GM10248 (cell line): ENCODE results near the gene SMAD3.

ENCODE experiments used
- CTCF ChIA-PET: fragments of 300-600 bp; sonication (Branson Sonifier 250); formaldehyde crosslinking; extraction: SDS; loops from one replicate; lab custom pipeline; 2021; ENCODE audit warnings: antibody characterized with exemption; lab: Yijun Ruan, JAX
- POLR2A ChIA-PET: fragments of 350-650 bp; sonication (Branson Sonifier 250); formaldehyde crosslinking; extraction: SDS; loops from one replicate; lab custom pipeline; 2020; ENCODE audit warnings: antibody characterized with exemption; lab: Yijun Ruan, JAX
- DNase-seq: peaks from one replicate; pipeline ENCODE4 v3.0.0; 2012; ENCODE audit errors: extremely low spot score
- TF ChIP-seq, protein P1 (sequence below): IDR thresholded peaks from 2 replicates; pipeline ENCODE4 v1.5.1; 2012; ENCODE audit warnings: mild to moderate bottlenecking, low read depth; ENCODE audit errors: extremely low read depth, missing control alignments, control extremely low read depth

The SMAD3 gene

DNA sequence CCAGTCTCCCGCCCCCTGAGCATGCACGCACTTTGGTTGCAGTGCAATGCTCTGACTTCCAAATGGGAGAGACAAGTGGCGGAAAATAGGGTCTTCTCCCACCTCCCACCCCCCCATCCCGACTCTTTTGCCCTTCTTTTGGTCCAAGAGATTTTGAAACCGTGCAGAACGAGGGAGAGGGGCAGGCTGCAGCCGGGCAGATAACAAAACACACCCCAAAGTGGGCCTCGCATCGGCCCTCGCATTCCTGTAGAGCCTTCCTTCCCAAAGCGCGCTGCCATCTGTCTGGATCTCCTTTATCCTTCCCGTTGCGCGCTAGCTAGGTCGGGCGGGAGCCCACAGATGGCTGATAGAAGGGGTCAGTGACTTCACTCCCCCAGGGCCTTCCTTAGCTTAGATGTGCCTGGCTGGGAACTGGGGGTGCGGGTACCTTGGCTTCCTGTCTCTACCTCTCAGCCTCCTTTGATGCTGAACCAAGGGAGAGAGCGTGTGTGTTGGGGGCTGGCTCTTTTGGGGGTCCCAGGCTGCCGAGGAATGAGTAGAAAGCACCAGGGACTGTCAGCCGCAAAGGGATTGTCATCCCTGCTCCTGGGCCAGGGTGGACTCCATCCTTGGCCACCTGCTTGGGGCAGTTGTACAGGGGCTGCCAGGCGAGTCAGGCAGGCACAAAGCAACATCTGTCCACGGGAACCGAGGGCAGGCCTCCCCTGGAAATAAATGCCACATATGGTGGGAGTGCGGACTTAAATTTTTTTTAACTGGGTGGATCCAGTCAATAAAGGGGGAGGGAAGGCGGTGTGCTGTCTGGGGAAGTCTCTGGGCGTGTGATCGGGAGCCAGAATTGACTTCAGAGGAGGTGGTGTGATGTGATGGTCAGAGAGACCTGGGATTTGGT is 1.8 kb downstream of the SMAD3 start:
- no peak for DNase-seq
- TF ChIP-seq, protein P1, sequence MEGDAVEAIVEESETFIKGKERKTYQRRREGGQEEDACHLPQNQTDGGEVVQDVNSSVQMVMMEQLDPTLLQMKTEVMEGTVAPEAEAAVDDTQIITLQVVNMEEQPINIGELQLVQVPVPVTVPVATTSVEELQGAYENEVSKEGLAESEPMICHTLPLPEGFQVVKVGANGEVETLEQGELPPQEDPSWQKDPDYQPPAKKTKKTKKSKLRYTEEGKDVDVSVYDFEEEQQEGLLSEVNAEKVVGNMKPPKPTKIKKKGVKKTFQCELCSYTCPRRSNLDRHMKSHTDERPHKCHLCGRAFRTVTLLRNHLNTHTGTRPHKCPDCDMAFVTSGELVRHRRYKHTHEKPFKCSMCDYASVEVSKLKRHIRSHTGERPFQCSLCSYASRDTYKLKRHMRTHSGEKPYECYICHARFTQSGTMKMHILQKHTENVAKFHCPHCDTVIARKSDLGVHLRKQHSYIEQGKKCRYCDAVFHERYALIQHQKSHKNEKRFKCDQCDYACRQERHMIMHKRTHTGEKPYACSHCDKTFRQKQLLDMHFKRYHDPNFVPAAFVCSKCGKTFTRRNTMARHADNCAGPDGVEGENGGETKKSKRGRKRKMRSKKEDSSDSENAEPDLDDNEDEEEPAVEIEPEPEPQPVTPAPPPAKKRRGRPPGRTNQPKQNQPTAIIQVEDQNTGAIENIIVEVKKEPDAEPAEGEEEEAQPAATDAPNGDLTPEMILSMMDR = no peak
- ChIA-PET POLR2A (no interaction called here), CTCF (interaction anchor here (1.9 to 4.4 kb wide), 3 partner anchors 9 to 35 kb away, joined by 6 to 34 read pairs (median 7); no protein-coding TSS in a partner anchor)

DNA sequence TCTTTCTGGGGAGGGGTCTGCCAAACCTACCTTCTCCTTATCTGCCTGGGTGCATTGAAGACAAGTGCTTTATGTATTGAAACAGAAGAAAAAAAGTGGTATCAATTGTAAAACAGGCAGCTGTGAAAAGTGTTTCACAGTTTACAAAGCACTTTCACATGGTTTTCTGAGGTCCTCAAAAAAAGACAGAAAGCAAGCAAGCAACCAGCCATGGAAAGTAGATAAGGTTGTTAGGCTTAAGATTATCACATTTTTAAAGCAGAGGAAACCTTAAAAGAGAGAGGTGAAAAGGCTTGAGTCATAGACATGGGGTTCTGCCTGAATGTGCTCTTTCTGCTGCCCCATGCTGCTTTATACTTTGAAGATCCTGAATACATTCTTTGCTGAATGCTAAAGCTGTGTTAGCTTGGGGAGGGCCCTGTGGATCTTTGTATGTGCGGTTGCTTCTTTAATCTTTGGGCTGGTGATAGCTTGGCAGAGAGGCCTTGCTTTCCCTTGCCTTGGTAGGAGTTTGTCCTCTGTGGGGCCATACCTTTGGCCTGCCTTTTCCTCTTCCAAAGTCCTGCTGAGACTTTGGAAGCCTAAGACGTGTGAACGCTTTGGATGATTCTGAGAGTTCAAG is 2.6 kb downstream of the SMAD3 start:
- TF ChIP-seq, protein P1 = no peak
- DNase-seq = no peak
- ChIA-PET CTCF (interaction anchor here (2.1 to 4.4 kb wide), 2 partner anchors 8 to 13 kb away, joined by 6 to 34 read pairs; no protein-coding TSS in a partner anchor), POLR2A (interaction anchor here (0.5 kb wide), 1 partner anchor 1751 kb away, joined by 5 read pairs; no protein-coding TSS in a partner anchor)

DNA sequence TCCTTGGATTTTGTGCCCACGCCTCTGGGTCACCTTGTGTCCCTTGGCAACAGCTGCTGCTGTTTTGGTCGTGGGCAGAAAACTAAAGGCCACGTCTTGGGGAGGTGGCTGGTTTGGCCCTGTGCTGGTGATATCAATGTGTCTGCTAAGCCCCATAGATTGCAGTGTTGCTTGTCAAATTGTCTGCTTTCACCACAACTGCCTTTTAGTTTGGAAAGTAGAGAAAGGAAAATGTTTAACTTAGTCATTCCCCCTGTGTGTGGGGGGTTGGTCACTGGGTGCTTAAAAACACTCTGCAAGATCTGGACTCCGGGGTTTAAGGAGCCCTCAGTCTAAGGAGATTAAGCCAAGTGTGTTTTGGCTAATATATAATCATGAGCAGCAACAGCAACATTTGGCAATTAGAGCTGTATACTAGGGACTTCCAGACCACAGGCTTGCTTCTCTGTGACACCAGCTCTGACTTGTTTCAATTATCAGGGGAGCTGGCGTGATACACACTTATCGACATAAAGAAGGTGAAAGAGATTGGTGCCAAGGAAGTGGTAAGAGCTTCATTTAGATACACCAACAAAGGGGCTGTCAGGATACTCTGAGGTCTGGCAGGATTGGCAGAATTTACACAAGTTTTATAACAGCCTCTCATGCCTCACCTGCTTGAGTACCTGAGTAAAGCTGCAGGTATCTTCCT is 3.5 kb downstream of the SMAD3 start:
- no peak for DNase-seq
- TF ChIP-seq, protein P1 = no peak
- ChIA-PET POLR2A (interaction anchor here (0.5 kb wide), 1 partner anchor 1750 kb away, joined by 5 read pairs; no protein-coding TSS in a partner anchor), CTCF (interaction anchor here (1.2 to 4.4 kb wide), 3 partner anchors 13 to 122 kb away, joined by 3 to 34 read pairs (median 4); no protein-coding TSS in a partner anchor)

GRCh38 chr15:67070150-67070549 is 4.7 kb downstream of the SMAD3 start:
- DNase-seq = no peak
- TF ChIP-seq, protein P1 = no peak
- ChIA-PET CTCF (interaction anchor here (1.3 to 2.8 kb wide), 7 partner anchors 10 to 234 kb away, joined by 3 to 14 read pairs (median 6); no protein-coding TSS in a partner anchor), POLR2A (interaction anchor here (1.1 to 1.4 kb wide), 2 partner anchors 10 to 12 kb away, joined by 3 to 4 read pairs; no protein-coding TSS in a partner anchor)

DNA sequence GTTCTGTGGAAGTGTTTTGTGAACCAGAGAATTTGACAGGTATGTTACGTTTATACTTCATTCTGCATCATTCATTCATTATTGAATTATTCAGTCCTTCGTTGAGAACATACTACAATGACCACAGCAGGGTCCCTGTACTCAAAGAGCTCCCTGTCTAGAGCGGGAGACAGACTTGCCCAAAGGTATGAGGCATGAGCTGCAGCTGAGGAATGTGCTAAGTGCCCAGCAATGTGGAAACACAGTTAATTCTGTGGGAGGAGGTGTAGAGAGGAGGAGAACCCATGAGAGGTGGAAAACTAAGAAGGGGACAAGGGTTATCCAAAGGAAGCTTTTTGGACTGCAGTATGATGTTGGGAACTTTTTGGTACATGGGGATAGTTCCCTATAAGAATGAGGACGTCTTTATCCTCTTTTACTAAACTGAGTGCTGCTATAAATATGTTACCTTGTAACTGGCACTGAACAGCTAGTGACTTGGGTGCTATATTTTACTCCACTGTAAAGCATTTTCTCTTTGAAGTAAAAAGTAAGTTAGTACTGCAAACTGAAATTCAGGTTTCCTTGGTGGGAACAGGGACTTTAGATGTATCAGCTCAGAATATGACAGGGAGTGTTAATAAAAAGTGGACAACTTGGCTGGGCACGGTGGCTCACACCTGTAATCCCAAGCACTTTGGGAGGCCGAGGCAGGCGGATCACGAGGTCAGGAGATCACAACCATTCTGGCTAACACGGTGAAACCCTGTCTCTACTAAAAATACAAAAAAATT is 5.7 kb downstream of the SMAD3 start:
- CTCF ChIA-PET = interaction anchor here (0.9 to 2.8 kb wide), 8 partner anchors 9 to 233 kb away, joined by 3 to 14 read pairs (median 4); no protein-coding TSS in a partner anchor
- no peak for DNase-seq
- TF ChIP-seq, protein P1 = no peak
- POLR2A ChIA-PET = interaction anchor here (1.4 kb wide), 1 partner anchor 9 kb away, joined by 3 read pairs; no protein-coding TSS in a partner anchor
